IPS-18c (cell line): ENCODE measurements around the gene PELI1.

Source experiments
- H3K4me3 ChIP-seq: 2 replicates; pipeline ENCODE4 v1.7.0; 2013; ENCODE audit warnings: low read depth, mild to moderate bottlenecking, low read length, moderate library complexity; ENCODE audit not compliant: insufficient read depth
- H3K9me3 ChIP-seq: one replicate; pipeline ENCODE4 v1.6.1; 2013; ENCODE audit warnings: mild to moderate bottlenecking, low read length, moderate library complexity; ENCODE audit not compliant: control insufficient read depth, insufficient read depth

The PELI1 gene

GRCh38 chr2:64165706-64166105 lies 21.5 kb upstream of the PELI1 start:
- Histone ChIP-seq H3K4me3 (no peak overlapping the region), H3K9me3 (no peaks in the 10 kb centered on the region)

DNA sequence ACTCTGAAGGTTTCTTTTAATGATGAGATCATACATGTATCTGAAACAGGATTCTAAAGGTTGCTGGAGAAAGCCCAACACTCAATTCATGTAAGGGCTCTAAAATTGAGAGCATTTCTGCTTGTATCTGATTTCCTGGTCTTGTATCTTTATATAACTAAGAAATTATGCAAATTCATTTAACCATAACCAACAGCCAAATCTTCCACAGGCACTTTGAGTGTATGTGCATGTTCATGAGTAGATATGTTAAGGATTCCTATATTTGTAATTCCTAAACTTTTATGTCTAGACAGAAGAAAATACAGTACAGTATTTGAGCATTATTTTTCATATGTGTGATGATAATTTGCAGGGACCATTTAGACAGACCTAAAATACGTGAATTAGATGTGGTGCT lies 20.4 kb upstream of the PELI1 start:
- Histone ChIP-seq H3K9me3 (no peaks in the 10 kb centered on the region), H3K4me3 (no peak overlapping the region)

DNA sequence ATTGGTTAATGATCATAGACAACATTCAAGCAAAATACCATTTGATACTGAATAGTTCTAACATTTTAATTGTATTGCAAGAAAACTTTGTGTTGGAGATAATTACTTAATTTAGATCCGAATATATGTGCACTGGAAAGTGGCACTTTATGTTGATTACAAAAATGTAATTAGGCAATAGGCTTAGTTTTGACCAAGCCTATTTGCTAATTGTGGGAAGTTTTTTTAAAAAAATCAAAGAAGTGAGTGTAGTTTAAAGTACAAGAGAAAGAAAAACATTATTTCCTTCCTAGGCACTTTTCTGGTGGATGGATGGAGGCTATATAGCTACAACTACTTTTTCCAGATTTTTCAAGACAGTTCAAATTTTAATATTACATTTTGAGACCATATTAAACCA lies 18.3 kb upstream of the PELI1 start:
- no peak overlapping the region for H3K4me3 ChIP-seq
- no peaks in the 10 kb centered on the region for H3K9me3 ChIP-seq

- Histone ChIP-seq H3K4me3 (no peak overlapping the region), H3K9me3 (no peaks in the 10 kb centered on the region)
These were observed 13.6 kb upstream of the PELI1 start for GRCh38 chr2:64157792-64158191.

DNA sequence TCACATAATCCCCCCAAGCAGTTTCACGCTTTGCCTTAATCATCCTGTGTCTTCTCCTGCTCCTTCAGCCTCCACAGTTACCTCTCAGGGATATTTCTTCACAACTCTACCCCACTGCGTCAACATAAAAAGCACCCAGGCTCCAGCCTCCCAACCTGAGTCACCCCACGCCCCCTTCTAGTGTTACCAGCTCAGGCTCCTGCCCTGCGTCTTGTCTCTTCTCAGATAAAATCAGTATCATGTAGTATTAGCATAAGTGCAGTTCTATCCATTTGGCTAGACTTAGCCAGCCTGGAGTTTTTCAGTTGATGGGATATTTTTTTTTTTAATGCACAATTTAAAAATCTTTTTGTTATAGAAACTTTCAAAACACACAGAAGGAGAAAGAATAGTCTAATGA lies 9.6 kb upstream of the PELI1 start:
- no peaks in the 10 kb centered on the region for H3K9me3 ChIP-seq
- H3K4me3 ChIP-seq, result no peak overlapping the region

- H3K4me3 ChIP-seq, result no peak overlapping the region
These were observed 7.3 kb upstream of the PELI1 start for GRCh38 chr2:64151476-64151875.

DNA sequence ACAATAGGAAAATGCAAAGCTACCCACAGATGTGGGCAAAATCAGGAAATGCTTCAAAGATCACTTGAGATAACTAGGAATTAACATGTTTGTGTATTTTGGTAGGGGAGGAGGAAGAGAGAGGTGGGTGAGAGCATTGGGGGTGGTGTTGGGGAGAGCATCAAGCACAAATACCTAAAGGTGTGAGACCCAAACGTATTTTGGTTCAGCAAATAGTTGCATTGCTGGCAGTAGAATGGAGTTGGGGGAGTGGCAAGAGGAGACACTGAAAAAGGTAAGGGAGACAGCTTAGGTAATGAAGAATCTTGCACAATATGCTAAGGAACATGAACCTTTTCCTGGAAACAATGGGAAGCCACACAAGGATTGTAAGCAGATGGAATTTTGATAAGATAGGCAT lies 1.5 kb upstream of the PELI1 start:
- no peak overlapping the region for H3K4me3 ChIP-seq
- no peaks in the 10 kb centered on the region for H3K9me3 ChIP-seq

More at GRCh38 chr2:64151476-64151875, 7.3 kb upstream of the PELI1 start:
- no peaks in the 10 kb centered on the region for H3K9me3 ChIP-seq

DNA sequence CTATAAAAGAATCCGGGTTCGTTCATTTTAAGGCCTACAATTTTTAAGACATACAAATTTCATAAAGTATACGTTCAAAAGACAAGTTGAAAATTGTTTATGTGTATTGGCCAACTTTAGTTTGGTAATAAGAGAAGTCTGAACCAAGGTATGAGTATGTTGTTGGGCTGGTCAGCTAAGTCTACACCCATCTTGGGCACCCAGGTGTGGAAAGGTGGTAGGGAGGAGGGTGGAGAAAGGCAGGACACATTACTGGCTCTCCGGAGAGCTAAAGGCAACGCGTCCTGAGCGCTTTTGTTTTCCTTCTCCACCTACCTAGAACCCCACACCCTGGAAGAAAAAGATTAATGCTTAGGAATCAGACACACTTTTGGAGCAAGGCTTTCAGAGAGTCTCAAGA lies 899 bp upstream of the PELI1 start:
- H3K9me3 ChIP-seq, result no peaks in the 10 kb centered on the region
- H3K4me3 ChIP-seq, result no peak overlapping the region

GRCh38 chr2:64143169-64144056 lies 807 bp downstream of the PELI1 start:
- Histone ChIP-seq H3K4me3 (peak overlapping the region; percentile 93), H3K9me3 (no peaks in the 10 kb centered on the region)

GRCh38 chr2:64142741-64143168 lies 1.5 kb downstream of the PELI1 start:
- H3K9me3 ChIP-seq, result no peaks in the 10 kb centered on the region
- peak overlapping the region; percentile 93; the same call in 1 of the 2 replicates for H3K4me3 ChIP-seq

DNA sequence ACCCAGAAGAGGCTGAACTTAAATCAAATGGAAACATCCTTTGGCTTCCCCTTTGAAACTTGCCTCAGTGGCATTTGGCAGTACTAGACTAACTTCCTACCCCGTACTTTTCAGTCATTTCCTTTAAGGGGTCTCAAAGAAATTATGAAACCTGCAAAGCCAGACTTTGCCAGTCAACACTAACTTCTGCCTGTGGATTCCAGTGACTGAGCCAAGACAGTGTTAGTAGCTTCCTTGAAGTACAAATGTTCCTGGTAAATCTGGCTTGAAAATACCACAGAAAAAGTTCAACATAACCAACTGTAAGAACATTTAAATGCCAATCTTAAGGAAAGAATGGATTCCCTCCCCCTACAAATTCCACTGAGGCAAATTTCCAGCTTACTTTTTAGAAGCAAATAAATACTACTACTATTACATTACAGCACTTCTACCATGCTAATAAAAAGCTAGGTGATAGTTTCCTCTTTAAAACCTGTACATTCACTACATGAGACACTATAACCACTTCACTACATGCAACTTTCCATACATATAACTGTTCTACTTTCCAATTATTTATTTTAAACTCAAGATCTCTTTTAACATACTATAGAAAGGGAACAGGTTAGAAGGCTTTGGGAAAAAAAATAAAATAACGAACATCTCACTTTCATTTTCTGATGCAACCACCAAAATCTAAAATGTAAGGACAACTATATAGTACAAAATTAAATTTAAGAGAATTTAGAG lies 2.4 kb downstream of the PELI1 start:
- H3K4me3 ChIP-seq, result no peak overlapping the region

GRCh38 chr2:64140665-64141200 lies 3.5 kb downstream of the PELI1 start:
- no peaks in the 10 kb centered on the region for H3K9me3 ChIP-seq
- H3K4me3 ChIP-seq, result no peak overlapping the region

More for the DNA sequence above, 2.4 kb downstream of the PELI1 start:
- no peaks in the 10 kb centered on the region for H3K9me3 ChIP-seq

DNA sequence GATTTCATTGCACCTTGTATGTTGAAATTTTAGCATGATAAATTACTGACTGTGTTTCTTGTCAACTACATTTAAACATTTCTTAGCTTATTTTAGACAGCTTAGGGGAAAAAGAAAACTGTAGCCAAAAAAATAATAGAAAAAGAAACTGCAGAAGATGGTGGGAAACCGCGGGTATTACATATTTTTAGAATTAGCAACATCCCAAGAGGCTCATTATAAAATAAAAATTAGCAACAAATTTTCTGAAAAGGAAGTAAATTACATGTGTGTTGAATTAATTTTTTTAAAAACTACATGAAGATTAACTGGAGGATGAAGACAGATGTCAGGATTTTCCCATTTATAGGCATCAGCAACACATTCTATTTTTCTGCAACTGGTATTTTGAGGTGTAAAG lies 4.3 kb downstream of the PELI1 start:
- H3K4me3 ChIP-seq, result no peak overlapping the region
- no peaks in the 10 kb centered on the region for H3K9me3 ChIP-seq

DNA sequence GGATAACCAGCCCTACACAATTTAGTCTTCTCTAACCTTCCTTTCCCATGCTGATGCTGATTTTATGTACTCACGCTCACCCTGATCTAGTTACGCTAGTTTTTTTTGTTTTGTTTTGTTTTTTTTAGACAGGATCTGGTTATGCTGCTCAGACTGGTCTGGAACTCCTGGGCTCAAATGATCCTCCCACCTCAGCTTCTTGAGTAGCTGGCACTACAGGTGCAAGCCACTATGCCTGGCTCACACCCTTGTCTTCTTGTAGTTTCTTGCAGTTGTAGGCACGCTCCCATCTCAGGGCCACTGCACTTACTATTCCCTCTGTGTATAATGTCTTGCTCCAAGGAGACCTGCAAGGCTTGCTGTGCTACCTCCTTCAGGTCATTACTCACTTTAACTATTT lies 6.2 kb downstream of the PELI1 start:
- Histone ChIP-seq H3K4me3 (no peak overlapping the region), H3K9me3 (no peaks in the 10 kb centered on the region)

GRCh38 chr2:64137567-64137966 lies 6.7 kb downstream of the PELI1 start:
- Histone ChIP-seq H3K4me3 (no peak overlapping the region), H3K9me3 (no peaks in the 10 kb centered on the region)

GRCh38 chr2:64135421-64135820 lies 8.8 kb downstream of the PELI1 start:
- no peaks in the 10 kb centered on the region for H3K9me3 ChIP-seq

GRCh38 chr2:64134813-64135212 lies 9.4 kb downstream of the PELI1 start:
- no peaks in the 10 kb centered on the region for H3K9me3 ChIP-seq
- no peak overlapping the region for H3K4me3 ChIP-seq

More at GRCh38 chr2:64135421-64135820, 8.8 kb downstream of the PELI1 start:
- H3K4me3 ChIP-seq, result no peak overlapping the region

GRCh38 chr2:64133828-64134227 lies 10.4 kb downstream of the PELI1 start:
- H3K4me3 ChIP-seq, result no peak overlapping the region

More at GRCh38 chr2:64133828-64134227, 10.4 kb downstream of the PELI1 start:
- H3K9me3 ChIP-seq, result no peaks in the 10 kb centered on the region
